ENCODE results near the gene NECTIN1.

DNA sequence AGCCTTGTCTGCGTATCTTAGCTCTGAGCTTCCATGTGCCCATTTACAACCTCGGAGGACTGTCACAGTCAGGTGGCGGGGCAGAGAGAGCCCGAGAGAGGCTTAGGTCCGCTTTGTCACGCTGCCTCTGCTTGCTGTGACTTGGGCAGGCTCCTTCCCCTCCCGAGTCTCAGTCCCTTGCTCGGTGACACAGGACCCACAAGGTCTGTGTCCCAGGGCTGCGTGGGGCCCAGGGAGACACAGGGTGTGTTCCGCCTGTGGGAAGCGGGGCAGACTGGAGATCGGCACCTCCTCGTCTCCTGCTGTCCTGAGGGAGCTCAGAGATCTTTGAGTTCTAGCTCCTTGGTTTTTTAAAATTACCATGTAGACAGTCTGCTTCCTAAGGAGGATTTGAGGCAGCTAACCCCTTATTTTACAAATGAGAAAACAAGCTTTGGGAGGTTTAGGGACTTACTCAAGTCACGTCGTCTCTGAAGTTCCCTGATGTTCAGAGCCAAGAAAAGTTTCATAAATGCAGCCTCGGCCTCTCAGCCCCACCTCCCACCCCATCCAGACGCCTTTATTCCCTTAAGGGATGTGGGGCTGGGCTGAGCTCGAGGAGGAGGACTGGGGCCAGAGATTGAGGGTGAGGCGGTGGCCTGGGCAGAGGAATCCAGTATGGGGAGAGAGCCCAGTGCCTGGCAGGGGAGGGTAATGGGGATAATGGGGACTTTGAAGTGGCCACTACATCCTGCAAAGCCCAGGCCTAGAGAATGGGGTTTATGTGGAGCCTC is 103.6 kb downstream of the NECTIN1 start:
- no peak for TF ChIP-seq EZH2 (IDR thresholded peaks at IDR 0.05; ENCODE audit: insufficient read depth, poor library complexity, severe bottlenecking)
- no peak for TF ChIP-seq EZH2phosphoT487 (IDR thresholded peaks at IDR 0.05; ENCODE audit: insufficient read depth, low read depth)
